B cell (primary cell): ENCODE measurements around the gene MMP12. TPM values are rescaled to one million over a fixed set of nuclear protein-coding genes. Genes with fewer than 3 reads are reported as not detected.

ENCODE experiments used
- ATAC-seq: fragments of 200-7000 bp; cut with Tn5 transposase; one replicate; pipeline ENCODE4 v1.10.0; 2021; ENCODE audit warnings: low read depth, mild to moderate bottlenecking, moderate number of reproducible peaks, moderate library complexity
- CTCF ChIA-PET: fragments of 350-600 bp; sonication (Branson Sonifier 250); formaldehyde crosslinking; loops from one replicate; lab custom pipeline; 2021; ENCODE audit warnings: antibody characterized with exemption, inconsistent platforms; lab: Charles Lee
- POLR2A ChIA-PET: fragments of 350-600 bp; sonication (Branson Sonifier 250); formaldehyde crosslinking; loops from one replicate; lab custom pipeline; 2021; ENCODE audit warnings: antibody characterized with exemption; lab: Charles Lee
- DNase-seq: peaks from one replicate; pipeline ENCODE4 v3.0.0; 2013
- H2AFZ ChIP-seq: 2 replicates; pipeline ENCODE4 v1.6.1; 2012; ENCODE audit warnings: mild to moderate bottlenecking, low read depth, low read length; ENCODE audit not compliant: insufficient read depth, poor library complexity, severe bottlenecking
- H3K27ac ChIP-seq, 2 donors: 1 replicate in 1 of 2; 2 replicates in 1 of 2; pipeline ENCODE4 v1.5.1; 2012 to 2013; ENCODE audit warnings: low read length in 2 of 2, mild to moderate bottlenecking in 2 of 2, moderate library complexity in 1 of 2
- H3K27me3 ChIP-seq, 4 experiments: fragments of 200-600 bp in 1 of 4; sonication (generic) in 1 of 4; replicated peaks in 1 of 4; 1 replicate in 2 of 4; 2 replicates in 2 of 4; pipeline versions ENCODE4 v1.6.1 to v1.7.0; 2013 to 2016; ENCODE audit warnings: low read length in 3 of 4, mild to moderate bottlenecking in 2 of 4, mixed read lengths in 1 of 4, moderate library complexity in 1 of 4; ENCODE audit not compliant: insufficient read depth in 4 of 4, control insufficient read depth in 3 of 4; ENCODE audit errors: control extremely low read depth in 1 of 4
- H3K36me3 ChIP-seq, 2 experiments: replicated peaks in 1 of 2; 1 replicate in 1 of 2; 2 replicates in 1 of 2; pipeline versions ENCODE4 v1.6.1 to v1.7.1; 2013; ENCODE audit warnings: low read length in 1 of 2; ENCODE audit not compliant: insufficient read depth in 2 of 2, control insufficient read depth in 1 of 2; ENCODE audit errors: control extremely low read depth in 1 of 2, extremely low read depth in 1 of 2
- H3K4me1 ChIP-seq, 2 donors: fragments of 200-600 bp in 1 of 2; sonication (generic) in 1 of 2; 1 replicate in 1 of 2; 2 replicates in 1 of 2; pipeline versions ENCODE4 v1.5.1 to v1.6.1; 2013 to 2017; ENCODE audit warnings: low read length in 2 of 2; ENCODE audit not compliant: control insufficient read depth in 2 of 2, insufficient read depth in 2 of 2
- H3K4me2 ChIP-seq: replicated peaks from 2 replicates; pipeline ENCODE3; 2012; ENCODE audit warnings: mild to moderate bottlenecking, low read depth, low read length; ENCODE audit not compliant: poor library complexity, severe bottlenecking
- H3K4me3 ChIP-seq, 5 experiments: fragments of 200-600 bp in 1 of 5; sonication (generic) in 1 of 5; 1 replicate in 3 of 5; 2 replicates in 2 of 5; pipeline versions ENCODE4 v1.5.1 to v1.7.0; 2011 to 2016; ENCODE audit warnings: low read length in 4 of 5, mild to moderate bottlenecking in 4 of 5, low read depth in 2 of 5, control low read depth in 1 of 5, moderate library complexity in 1 of 5; ENCODE audit not compliant: insufficient read depth in 1 of 5; ENCODE audit errors: control extremely low read depth in 1 of 5, extremely low read depth in 1 of 5
- H3K79me2 ChIP-seq: fragments of 200-600 bp; sonication (generic); one replicate; pipeline ENCODE4 v1.6.0; 2016; ENCODE audit warnings: low read length; ENCODE audit not compliant: control insufficient read depth, insufficient read depth
- H3K9ac ChIP-seq: fragments of 200-600 bp; sonication (generic); 2 replicates; pipeline ENCODE4 v1.6.1; 2017; ENCODE audit warnings: mild to moderate bottlenecking, low read length, moderate library complexity
- H3K9me3 ChIP-seq, 3 donors: one replicate each; pipeline versions ENCODE4 v1.6.1 to v1.7.1; 2013; ENCODE audit warnings: low read length in 2 of 3; ENCODE audit not compliant: control insufficient read depth in 2 of 3, insufficient read depth in 1 of 3; ENCODE audit errors: control extremely low read depth in 1 of 3
- H4K20me1 ChIP-seq: 2 replicates; pipeline ENCODE4 v1.6.0; 2012; ENCODE audit warnings: mild to moderate bottlenecking, low read length; ENCODE audit not compliant: insufficient read depth, control insufficient read depth, poor library complexity, severe bottlenecking
- H3K27ac Mint-ChIP-seq: one replicate; pipeline ENCODE4 v1.8.0; 2021; ENCODE audit warnings: mixed read lengths
- H3K27me3 Mint-ChIP-seq: one replicate; pipeline ENCODE4 v1.8.0; 2021; ENCODE audit warnings: mixed read lengths
- H3K4me1 Mint-ChIP-seq: one replicate; pipeline ENCODE4 v1.8.0; 2021; ENCODE audit warnings: mixed read lengths
- H3K4me3 Mint-ChIP-seq: one replicate; pipeline ENCODE4 v1.8.0; 2021; ENCODE audit warnings: mixed read lengths
- H3K9me3 Mint-ChIP-seq: one replicate; pipeline ENCODE4 v1.8.0; 2022; ENCODE audit warnings: mixed read lengths; ENCODE audit not compliant: insufficient read depth
- EZH2 ChIP-seq: IDR thresholded peaks from 2 replicates; pipeline ENCODE4 v1.6.1; 2012; ENCODE audit warnings: borderline replicate concordance, low read depth, mild to moderate bottlenecking, moderate library complexity, low read length; ENCODE audit not compliant: insufficient read depth, poor library complexity, severe bottlenecking
- WGBS: methylation state at CpG from one replicate; pipeline ENCODE4 v1.1.5; 2013; ENCODE audit warnings: missing lambda C conversion rate; ENCODE audit not compliant: insufficient coverage; 5-methylcytosine and 5-hydroxymethylcytosine counted together
- intact Hi-C: fragments of 100-400 bp; cut with micrococcal nuclease; formaldehyde crosslinking; loops from one replicate; pipeline ENCODE4 v1.10.0; 2022
- polyA plus RNA-seq: library from polyadenylated mRNA; depleted of rRNA; stranded (reverse); fragments of >200 nt; gene quantifications from 2 replicates; pipeline ENCODE4 v1.2.3, GENCODE V29; 2012
- small RNA-seq: library from RNA; depleted of rRNA; stranded (forward); fragments of <200 nt; gene quantifications from one replicate; pipeline ENCODE3, GENCODE V24; 2012; ENCODE audit warnings: low replicate concordance, low read depth; ENCODE audit not compliant: insufficient read length
- total RNA-seq, 2 donors: library from RNA; stranded (reverse); fragments of 120-200 nt in 1 of 2; gene quantifications; 1 replicate in 1 of 2; 2 replicates in 1 of 2; pipeline versions ENCODE4 v1.2.3 to v1.2.4, GENCODE V29; 2013 to 2022
- TF ChIP-seq, protein P1 (sequence below): fragments of 200-600 bp; IDR thresholded peaks from one replicate; pipeline ENCODE4 v1.8.0; 2022; ENCODE audit warnings: antibody characterized with exemption, mild to moderate bottlenecking

The MMP12 gene
- total and polyA plus RNA-seq, 2 donors (not counting 1 experiment from before 2014, with no cell fraction given) = not detected

DNA sequence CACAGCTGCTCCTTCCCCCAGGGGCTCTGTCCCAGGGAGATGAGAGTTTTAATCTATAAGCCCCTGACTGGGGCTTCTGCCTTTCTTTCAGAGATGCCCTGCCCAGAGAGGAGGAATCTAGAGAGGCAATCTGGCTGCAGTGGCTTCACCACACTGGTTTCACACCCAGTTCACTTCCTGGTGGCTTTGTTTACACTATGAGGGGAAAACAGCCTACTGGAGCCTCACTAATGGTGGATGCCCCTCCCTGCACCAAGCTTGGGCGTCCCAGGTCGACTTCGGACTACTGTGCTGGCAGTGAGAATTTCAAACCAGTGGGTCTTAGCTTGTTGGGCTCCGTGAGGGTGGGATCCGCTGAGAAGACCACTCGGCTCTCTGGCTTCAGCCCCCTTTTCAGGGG, 55.3 kb downstream of the MMP12 start:
- no peak overlapping the region for H3K4me3 Mint-ChIP-seq
- no peaks in the 10 kb centered on the region for H4K20me1 ChIP-seq
- TF ChIP-seq, protein P1, sequence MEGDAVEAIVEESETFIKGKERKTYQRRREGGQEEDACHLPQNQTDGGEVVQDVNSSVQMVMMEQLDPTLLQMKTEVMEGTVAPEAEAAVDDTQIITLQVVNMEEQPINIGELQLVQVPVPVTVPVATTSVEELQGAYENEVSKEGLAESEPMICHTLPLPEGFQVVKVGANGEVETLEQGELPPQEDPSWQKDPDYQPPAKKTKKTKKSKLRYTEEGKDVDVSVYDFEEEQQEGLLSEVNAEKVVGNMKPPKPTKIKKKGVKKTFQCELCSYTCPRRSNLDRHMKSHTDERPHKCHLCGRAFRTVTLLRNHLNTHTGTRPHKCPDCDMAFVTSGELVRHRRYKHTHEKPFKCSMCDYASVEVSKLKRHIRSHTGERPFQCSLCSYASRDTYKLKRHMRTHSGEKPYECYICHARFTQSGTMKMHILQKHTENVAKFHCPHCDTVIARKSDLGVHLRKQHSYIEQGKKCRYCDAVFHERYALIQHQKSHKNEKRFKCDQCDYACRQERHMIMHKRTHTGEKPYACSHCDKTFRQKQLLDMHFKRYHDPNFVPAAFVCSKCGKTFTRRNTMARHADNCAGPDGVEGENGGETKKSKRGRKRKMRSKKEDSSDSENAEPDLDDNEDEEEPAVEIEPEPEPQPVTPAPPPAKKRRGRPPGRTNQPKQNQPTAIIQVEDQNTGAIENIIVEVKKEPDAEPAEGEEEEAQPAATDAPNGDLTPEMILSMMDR = no peak
- no peak for TF ChIP-seq EZH2
- H3K9me3 ChIP-seq = peaks cover 0 to 5% (median 0%) of the 10 kb centered on the region in 3 donors
- H2AFZ ChIP-seq = no peak overlapping the region
- H3K27me3 Mint-ChIP-seq = peaks cover 12% of the 10 kb centered on the region
- no peak overlapping the region for H3K4me3 ChIP-seq
- H3K9ac ChIP-seq = no peak overlapping the region
- H3K9me3 Mint-ChIP-seq = peaks cover 3% of the 10 kb centered on the region
- no peak overlapping the region for H3K4me2 ChIP-seq
- intact Hi-C loops = no loop called here
- H3K27me3 ChIP-seq = no peaks in the 10 kb centered on the region
- CTCF ChIA-PET = no interaction called here
- POLR2A ChIA-PET = no interaction called here
- no peaks in the 10 kb centered on the region for H3K4me1 ChIP-seq
- no peaks in the 10 kb centered on the region for H3K79me2 ChIP-seq
- no peaks in the 10 kb centered on the region for H3K36me3 ChIP-seq
- no peak overlapping the region for H3K27ac Mint-ChIP-seq
- WGBS = 94% methylated on average over 6 of the region's 6 CpGs
- no peaks in the 10 kb centered on the region for H3K4me1 Mint-ChIP-seq
- ATAC-seq = no peak
- no peak overlapping the region for H3K27ac ChIP-seq
- no peak for DNase-seq

DNA sequence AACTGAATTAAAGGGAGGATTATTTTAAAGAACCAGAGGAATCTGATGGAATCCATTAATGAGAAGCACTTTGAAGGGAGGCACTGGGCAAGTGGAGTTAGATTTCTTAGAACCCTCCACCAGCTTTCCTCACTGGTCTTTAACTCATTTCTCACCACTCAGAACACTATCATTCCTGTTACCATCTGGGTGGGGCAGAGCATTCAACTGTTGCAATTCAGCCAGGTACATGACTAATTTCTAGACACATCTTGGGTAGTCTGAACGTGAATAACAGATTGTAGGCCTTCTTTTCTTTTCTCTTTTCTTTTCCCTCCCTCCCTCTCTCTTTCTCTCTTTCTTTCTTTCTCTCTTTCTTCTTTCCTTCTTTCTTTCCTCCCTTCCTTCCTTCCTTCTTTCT, 61.3 kb downstream of the MMP12 start:
- Histone ChIP-seq H4K20me1 (no peaks in the 10 kb centered on the region), H3K4me1 (no peaks in the 10 kb centered on the region), H3K27ac (no peak overlapping the region), H3K79me2 (no peaks in the 10 kb centered on the region), H3K4me2 (no peak overlapping the region), H3K4me3 (no peak overlapping the region), H3K9me3 (no peaks in the 10 kb centered on the region), H2AFZ (no peak overlapping the region), H3K36me3 (no peaks in the 10 kb centered on the region), H3K27me3 (no peaks in the 10 kb centered on the region), H3K9ac (no peak overlapping the region)
- intact Hi-C loops = no loop called here
- 80% methylated on average over 1 of the region's 1 CpG for WGBS
- ATAC-seq (no peak), DNase-seq (no peak)
- ChIA-PET POLR2A (no interaction called here), CTCF (no interaction called here)
- Mint-ChIP-seq H3K27me3 (peaks cover 27% of the 10 kb centered on the region), H3K4me3 (no peak overlapping the region), H3K4me1 (no peaks in the 10 kb centered on the region), H3K27ac (no peak overlapping the region), H3K9me3 (peaks cover 5% of the 10 kb centered on the region)
- TF ChIP-seq, protein P1 = no peak
- TF ChIP-seq EZH2 = no peak

Small RNA genes lying within 50 kb of the gene (small RNA-seq; reads per million reads assigned to genes)
- not detected for gene RNU7-159P

Other genes with a start within 250 kb of the MMP12 start
- gene MMP20, start 249.7 kb downstream of the MMP12 start, total RNA-seq = not detected in 2 replicates
- gene MMP20, start 249.7 kb downstream of the MMP12 start, polyA plus RNA-seq = not detected in 2 replicates
- not detected in 2 replicates for gene MMP27, start 169.2 kb downstream of the MMP12 start, total RNA-seq
- gene MMP27, start 169.2 kb downstream of the MMP12 start, polyA plus RNA-seq = not detected in 2 replicates
- not detected in 2 replicates for gene MMP8, start 150.0 kb downstream of the MMP12 start, total RNA-seq
- gene MMP8, start 150.0 kb downstream of the MMP12 start, polyA plus RNA-seq = not detected in 2 replicates
- gene MMP10, start 94.4 kb downstream of the MMP12 start, total RNA-seq = not detected in 2 replicates
- not detected in 2 replicates for gene MMP10, start 94.4 kb downstream of the MMP12 start, polyA plus RNA-seq
- gene MMP1, start 76.8 kb downstream of the MMP12 start, total RNA-seq = not detected in 2 replicates
- not detected in 2 replicates for gene MMP1, start 76.8 kb downstream of the MMP12 start, polyA plus RNA-seq
- gene MMP3, start 31.4 kb downstream of the MMP12 start, total RNA-seq = not detected in 2 replicates
- not detected in 2 replicates for gene MMP3, start 31.4 kb downstream of the MMP12 start, polyA plus RNA-seq
- gene MMP13, start 80.8 kb upstream of the MMP12 start, total RNA-seq = not detected in 2 replicates
- gene MMP13, start 80.8 kb upstream of the MMP12 start, polyA plus RNA-seq = not detected in 2 replicates
- 13.1 and 14.2 TPM in 2 replicates for gene DCUN1D5, start 217.2 kb upstream of the MMP12 start, total RNA-seq
- gene DCUN1D5, start 217.2 kb upstream of the MMP12 start, polyA plus RNA-seq = 11.9 and 13.1 TPM in 2 replicates
- gene DYNC2H1, start 234.4 kb upstream of the MMP12 start, total RNA-seq = 7.1 and 7.8 TPM in 2 replicates
- 0.71 and 0.92 TPM in 2 replicates for gene DYNC2H1, start 234.4 kb upstream of the MMP12 start, polyA plus RNA-seq